Spleen (tissue), 7 donors: ENCODE data around the gene METTL1.

ENCODE experiments used
- CTCF ChIP-seq, 11 experiments: fragments of 200-600 bp in 7 of 11; fragments of 450-650 bp in 4 of 11; sonication (generic) in 4 of 11; IDR thresholded peaks in 8 of 11; conservative IDR thresholded peaks in 3 of 11; 1 replicate in 7 of 11; 2 replicates in 4 of 11; pipeline versions ENCODE4 v1.4.0 to v1.8.0; 2016 to 2021; ENCODE audit warnings: antibody characterized with exemption in 11 of 11, inconsistent platforms in 4 of 11, mild to moderate bottlenecking in 1 of 11
- POLR2A ChIP-seq, 3 donors: fragments of 450-650 bp; IDR thresholded peaks; one replicate each; pipeline ENCODE4 v1.5.1; 2017; ENCODE audit warnings: antibody characterized with exemption in 3 of 3, mild to moderate bottlenecking in 1 of 3
- POLR2AphosphoS5 ChIP-seq, 3 donors: sonication (generic); formaldehyde crosslinking; IDR thresholded peaks; one replicate each; pipeline ENCODE4 v1.5.1; 2017; ENCODE audit warnings: antibody characterized with exemption in 3 of 3
- donor health status: DM: no; HTN: no; CAD: no; lungs with moderate emphysema.
- donor health status: DM: no; HTN: no; CAD: no.
- donor health status: DM: no; HTN: no; CAD: no.

- no peak for TF ChIP-seq CTCF (IDR thresholded peaks at IDR 0.05 in 8 of 11, conservative IDR thresholded peaks at IDR 0.05 in 3 of 11)
- TF ChIP-seq POLR2A (IDR thresholded peaks at IDR 0.05): no peak
- TF ChIP-seq POLR2AphosphoS5 (IDR thresholded peaks at IDR 0.05): no peak
Observed at GRCh38 chr12:57777367-57777766, 5.5 kb upstream of the METTL1 start.
